Jurkat, Clone E6-1 (cell line): ENCODE measurements around the gene MLPH.

ENCODE experiments used
- DNase-seq: peaks from one replicate; pipeline ENCODE4 v3.0.0-alpha.2; 2011; ENCODE audit warnings: low read depth, low spot score
- H3K4me3 ChIP-seq: 2 replicates; pipeline ENCODE4 v1.5.1; 2011; ENCODE audit warnings: mild to moderate bottlenecking, low read length, control low read depth, moderate library complexity

MLPH gene

DNA sequence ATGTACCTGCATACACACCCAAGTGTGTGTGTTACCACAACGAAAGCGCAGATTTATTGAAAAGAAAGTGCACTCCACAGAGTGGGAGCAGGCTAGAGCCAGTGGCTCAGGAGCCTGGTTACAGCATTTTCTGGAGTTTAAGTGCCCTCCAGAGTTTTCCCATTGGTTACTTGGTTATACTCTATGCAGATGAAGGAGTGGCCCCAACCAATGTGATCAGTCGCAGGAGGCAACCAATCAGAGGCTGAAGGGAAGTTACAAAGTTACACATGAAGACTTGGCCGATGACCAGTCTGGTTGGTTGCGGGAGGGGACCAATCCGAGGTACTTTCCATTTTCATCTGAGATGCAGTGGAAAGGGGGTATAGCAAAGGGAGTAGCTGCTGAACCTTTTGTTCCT, 65.9 kb downstream of the MLPH start:
- DNase-seq, result no peak
- no peak overlapping the region for H3K4me3 ChIP-seq

- no peak for DNase-seq
- no peak overlapping the region for H3K4me3 ChIP-seq
Measured at GRCh38 chr2:237553948-237554347, 66.9 kb downstream of the MLPH start.

DNA sequence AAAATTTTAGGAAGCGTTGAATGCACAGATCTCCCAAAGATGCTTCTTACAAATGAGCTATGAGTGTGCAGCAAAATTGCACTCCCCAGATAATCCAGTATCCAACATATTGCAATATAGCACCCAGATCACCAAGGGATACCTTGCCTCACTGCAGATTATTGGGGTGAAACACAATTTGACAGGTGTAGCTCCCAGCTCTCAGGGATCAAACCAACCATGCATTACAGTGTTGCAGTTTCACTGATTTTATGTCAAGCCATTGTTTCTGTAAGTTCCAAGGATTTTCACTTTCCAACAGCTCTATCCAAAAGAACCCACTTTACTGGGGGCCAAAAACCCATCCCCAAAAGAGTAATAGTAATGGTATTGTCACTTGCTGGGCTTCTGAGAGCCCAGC, 68.5 kb downstream of the MLPH start:
- H3K4me3 ChIP-seq, result no peak overlapping the region
- DNase-seq, result no peak

DNA sequence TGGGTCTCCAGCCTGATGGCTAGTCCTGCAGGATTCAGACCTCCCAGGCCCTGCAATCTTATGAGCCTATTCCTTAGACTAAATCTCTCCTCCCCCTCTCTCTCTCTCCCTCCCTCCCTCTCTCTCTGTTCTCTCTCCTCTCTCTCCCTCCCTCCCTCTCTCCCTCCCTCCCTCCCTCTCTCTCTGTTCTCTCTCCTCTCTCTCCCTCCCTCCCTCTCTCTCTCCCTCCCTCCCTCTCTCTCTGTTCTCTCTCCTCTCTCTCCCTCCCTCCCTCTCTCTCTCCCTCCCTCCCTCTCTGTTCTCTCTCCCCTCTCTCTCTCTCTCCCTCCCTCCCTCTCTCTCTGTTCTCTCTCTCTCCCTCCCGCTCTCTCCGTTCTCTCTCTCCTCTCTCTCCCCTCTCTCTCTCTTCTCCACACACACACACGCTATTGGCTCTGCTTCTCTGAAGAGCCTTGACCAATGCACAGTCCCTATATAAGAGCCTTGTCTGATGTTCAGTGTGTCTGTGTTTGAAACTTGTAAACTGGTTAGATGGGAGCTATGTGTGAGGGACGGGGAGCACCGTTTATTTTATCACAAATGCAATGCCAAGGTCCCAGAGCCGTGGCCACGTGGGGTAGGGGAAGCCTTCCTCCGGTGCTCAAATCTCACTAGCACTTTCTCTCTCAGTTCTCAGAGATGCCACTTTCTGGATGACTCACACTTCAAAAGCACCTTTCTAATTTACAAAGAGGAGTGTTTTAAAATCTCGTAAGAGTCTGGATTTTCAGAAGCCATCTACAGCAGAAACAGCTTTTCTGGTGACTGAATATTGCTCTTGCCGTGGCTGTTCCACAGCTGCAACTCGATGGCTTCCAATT, 70.0 kb downstream of the MLPH start:
- no peak for DNase-seq
- no peak overlapping the region for H3K4me3 ChIP-seq

GRCh38 chr2:237557633-237558015, 70.6 kb downstream of the MLPH start:
- no peak overlapping the region for H3K4me3 ChIP-seq
- DNase-seq, result no peak

- DNase-seq, result no peak
- H3K4me3 ChIP-seq, result no peak overlapping the region
Measured at GRCh38 chr2:237558961-237559641, 72.0 kb downstream of the MLPH start.

GRCh38 chr2:237561221-237561620, 74.2 kb downstream of the MLPH start:
- DNase-seq, result no peak

DNA sequence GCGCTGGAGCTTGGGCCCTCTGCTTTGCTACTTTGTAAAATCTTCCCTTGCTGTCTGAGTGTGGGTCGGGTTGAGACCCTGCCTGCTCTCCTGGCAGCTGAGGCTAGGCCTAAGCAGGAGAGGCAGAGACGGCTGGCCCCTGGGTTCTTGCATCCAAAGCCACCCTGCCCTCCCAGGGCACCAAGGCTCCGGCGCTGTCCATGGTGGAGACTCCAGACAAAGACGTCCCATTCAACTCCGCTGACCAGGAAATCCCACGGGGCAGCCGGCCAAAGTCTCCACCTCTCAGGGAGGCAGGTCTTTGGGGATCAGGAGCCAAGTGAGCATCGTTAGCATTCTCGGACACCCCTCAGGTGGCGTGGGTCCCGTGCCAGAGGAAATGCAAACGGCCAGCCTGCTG, 76.8 kb downstream of the MLPH start:
- H3K4me3 ChIP-seq, result no peak overlapping the region
- DNase-seq, result no peak

More at GRCh38 chr2:237561221-237561620, 74.2 kb downstream of the MLPH start:
- no peak overlapping the region for H3K4me3 ChIP-seq

DNA sequence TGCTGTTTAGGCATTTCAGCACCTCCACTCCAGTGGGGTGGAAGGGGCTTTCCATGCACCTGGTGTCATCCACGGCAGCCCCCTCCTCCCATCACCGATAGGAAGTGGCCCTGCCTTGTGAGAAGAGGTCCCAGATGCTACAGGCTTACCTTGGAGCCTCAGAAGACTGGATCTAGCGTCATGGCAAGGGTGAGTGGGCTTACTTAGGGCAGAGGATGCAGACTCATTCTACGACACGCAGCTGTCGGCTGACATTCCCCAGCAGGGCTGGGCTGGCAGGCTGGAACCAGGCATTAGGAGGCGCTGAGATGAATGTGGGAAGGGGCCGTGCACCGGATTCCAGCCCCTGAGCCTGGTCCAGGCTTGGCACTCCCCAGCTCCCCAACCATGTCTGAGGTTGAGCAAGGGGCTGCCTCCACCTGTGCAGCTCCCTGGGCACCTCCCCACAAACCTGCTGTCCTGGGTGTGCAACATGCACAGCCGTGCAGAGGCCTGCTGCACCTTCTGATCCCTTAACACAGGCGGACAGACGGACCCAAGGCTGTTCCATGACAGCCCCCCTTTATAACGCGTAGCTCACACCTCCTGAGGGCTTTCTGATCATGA, 77.6 kb downstream of the MLPH start:
- no peak for DNase-seq
- no peak overlapping the region for H3K4me3 ChIP-seq

DNA sequence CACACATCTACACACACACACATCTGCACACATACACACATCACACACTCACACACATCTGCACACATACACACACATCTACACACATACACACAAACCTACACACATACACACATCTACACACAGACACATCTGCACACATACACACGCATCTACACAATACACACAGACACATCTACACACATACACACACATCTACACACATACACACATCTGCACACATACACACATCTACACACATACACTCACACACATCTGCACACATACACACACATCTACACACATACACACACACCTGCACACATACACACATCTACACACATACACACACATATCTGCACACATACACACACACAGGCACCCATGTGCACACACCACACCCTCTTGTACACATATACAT, 78.9 kb downstream of the MLPH start:
- no peak overlapping the region for H3K4me3 ChIP-seq
- DNase-seq, result no peak

- DNase-seq, result no peak
- no peak within 1 kb of the TSS for H3K4me3 ChIP-seq
Measured at GRCh38 chr2:237566401-237567235, 79.6 kb downstream of the MLPH start, which contains the start of gene PRLH. TSS of gene PRLH (plus strand) at chr2:237566574. CDS start at chr2:237566574, 0 bp downstream.

DNA sequence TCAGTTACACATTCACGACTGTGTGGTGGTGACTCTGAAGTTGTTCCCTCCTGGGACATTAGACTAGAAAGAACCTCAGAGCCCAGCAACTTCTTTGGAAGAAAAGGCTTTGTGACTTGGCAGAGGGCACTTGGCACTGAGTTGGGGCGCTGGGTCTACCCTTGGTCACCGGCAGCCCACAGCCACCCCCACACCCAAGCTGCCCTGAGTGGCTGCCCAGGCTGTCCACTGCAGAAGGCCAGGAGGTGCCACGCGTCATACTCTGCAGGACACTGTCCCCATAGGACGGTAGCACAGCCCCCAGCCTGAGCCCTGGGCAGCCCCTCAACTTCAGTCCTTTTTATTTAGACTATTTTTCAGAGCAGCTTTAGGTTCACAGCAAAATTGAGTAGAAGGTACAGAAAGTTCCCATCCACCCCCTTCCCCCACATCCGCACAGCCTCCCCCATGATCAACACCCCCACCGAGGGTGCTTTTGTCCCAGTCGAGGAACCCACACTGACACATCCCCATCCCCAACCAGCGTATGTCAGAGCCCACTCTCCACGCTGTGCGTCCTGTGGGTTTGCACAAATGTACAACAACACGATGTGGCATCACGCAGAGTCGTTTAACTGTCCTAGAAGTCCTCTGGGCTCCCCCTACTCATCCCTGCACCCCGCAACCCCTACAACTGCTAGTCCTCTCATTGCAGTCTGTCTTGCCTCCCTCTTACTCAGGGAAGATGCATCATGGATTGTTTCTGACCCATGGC, 80.4 kb downstream of the MLPH start:
- no peak for DNase-seq
- H3K4me3 ChIP-seq, result no peak overlapping the region

- no peak for DNase-seq
- H3K4me3 ChIP-seq, result no peak overlapping the region
Measured at GRCh38 chr2:237568121-237568660, 81.1 kb downstream of the MLPH start.

GRCh38 chr2:237569041-237569440, 82.0 kb downstream of the MLPH start:
- H3K4me3 ChIP-seq, result no peak overlapping the region
- DNase-seq, result no peak

- no peak for DNase-seq
- H3K4me3 ChIP-seq, result no peak overlapping the region
Measured at GRCh38 chr2:237569896-237570295, 82.8 kb downstream of the MLPH start.

GRCh38 chr2:237570776-237571335, 83.8 kb downstream of the MLPH start:
- no peak overlapping the region for H3K4me3 ChIP-seq
- no peak for DNase-seq

DNA sequence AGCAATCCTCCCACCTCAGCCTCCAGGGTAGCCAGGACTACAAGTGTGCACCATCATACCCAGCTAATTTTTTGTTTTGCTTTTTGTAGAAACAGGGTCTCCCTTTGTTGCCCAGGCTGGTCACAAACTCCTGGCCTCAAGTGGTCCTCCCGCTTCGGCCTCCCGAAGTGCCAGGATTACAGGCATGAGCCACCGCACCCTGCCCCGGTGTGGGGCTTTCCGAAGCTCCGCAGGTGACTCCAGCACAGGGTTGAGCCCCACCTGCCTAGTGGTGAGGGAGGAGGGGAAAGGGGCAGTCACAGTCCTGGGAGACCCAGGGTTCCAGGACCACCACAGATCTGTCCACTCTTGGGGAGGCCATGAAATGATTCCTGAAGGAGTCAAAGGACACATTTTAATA, 84.5 kb downstream of the MLPH start:
- no peak overlapping the region for H3K4me3 ChIP-seq
- no peak for DNase-seq
